Calu3 (cell line): Measurements from ENCODE around the gene GNG8. TPM values are rescaled to one million over a fixed set of nuclear protein-coding genes. Genes with fewer than 3 reads are reported as not detected.

Source experiments
- BruUV-seq: library from RNA; stranded (reverse); fragments of 400-500 nt; replicated peaks from 2 replicates; lab custom pipeline; 2021; lab: Mats Ljungman, UMichigan
- CTCF ChIA-PET: fragments of 300-600 bp; sonication (Branson Sonifier 250); formaldehyde crosslinking; loops from one replicate; lab custom pipeline; 2022; ENCODE audit warnings: antibody characterized with exemption; lab: Charles Lee
- DNase-seq: peaks from one replicate; pipeline ENCODE4 v3.0.0; 2022
- H3K27ac Mint-ChIP-seq: one replicate; pipeline ENCODE4 v1.8.0; 2022; ENCODE audit warnings: mixed read lengths; ENCODE audit not compliant: unreplicated experiment
- H3K27me3 Mint-ChIP-seq: one replicate; pipeline ENCODE4 v1.8.0; 2022; ENCODE audit warnings: mixed read lengths; ENCODE audit not compliant: unreplicated experiment
- H3K36me3 Mint-ChIP-seq: one replicate; pipeline ENCODE4 v1.8.0; 2022; ENCODE audit warnings: mild to moderate bottlenecking, moderate library complexity, mixed read lengths; ENCODE audit not compliant: insufficient read depth, unreplicated experiment
- H3K4me1 Mint-ChIP-seq: one replicate; pipeline ENCODE4 v1.8.0; 2022; ENCODE audit warnings: mild to moderate bottlenecking, low read depth, mixed read lengths; ENCODE audit not compliant: unreplicated experiment
- H3K4me3 Mint-ChIP-seq: one replicate; pipeline ENCODE4 v1.8.0; 2022; ENCODE audit warnings: mild to moderate bottlenecking, low read depth, moderate library complexity, mixed read lengths; ENCODE audit not compliant: unreplicated experiment
- H3K9me3 Mint-ChIP-seq: one replicate; pipeline ENCODE4 v1.8.0; 2022; ENCODE audit warnings: low read depth, mixed read lengths; ENCODE audit not compliant: unreplicated experiment
- CTCF ChIP-seq: fragments of 200-600 bp; IDR thresholded peaks from one replicate; pipeline ENCODE4 v1.8.0; 2022; ENCODE audit warnings: antibody characterized with exemption; ENCODE audit not compliant: unreplicated experiment
- intact Hi-C: fragments of 100-400 bp; cut with micrococcal nuclease; formaldehyde crosslinking; loops from one replicate; pipeline ENCODE4 v1.10.0; 2022; ENCODE audit not compliant: unreplicated experiment
- total RNA-seq: library from RNA; stranded (reverse); gene quantifications from 2 replicates; pipeline ENCODE4 v1.2.3, GENCODE V29; 2022

Gene GNG8
- total RNA-seq, 1 experiment from 2014 or later: not detected

GRCh38 chr19:46591254-46591653 is 44.7 kb downstream of the GNG8 start:
- H3K27ac Mint-ChIP-seq: no peak overlapping the region
- no peaks in the 10 kb centered on the region for H3K27me3 Mint-ChIP-seq
- H3K9me3 Mint-ChIP-seq: no peaks in the 10 kb centered on the region
- H3K36me3 Mint-ChIP-seq: no peaks in the 10 kb centered on the region
- TF ChIP-seq CTCF: no peak
- intact Hi-C loops: no loop called here
- H3K4me1 Mint-ChIP-seq: no peaks in the 10 kb centered on the region
- no peak overlapping the region for H3K4me3 Mint-ChIP-seq
- CTCF ChIA-PET: no interaction called here
- DNase-seq: no peak
- no TSS peak for BruUV-seq

- Mint-ChIP-seq H3K4me3 (no peak overlapping the region), H3K9me3 (no peaks in the 10 kb centered on the region), H3K27me3 (no peaks in the 10 kb centered on the region), H3K27ac (no peak overlapping the region), H3K4me1 (no peaks in the 10 kb centered on the region), H3K36me3 (no peaks in the 10 kb centered on the region)
- TF ChIP-seq CTCF: no peak
- DNase-seq: no peak
- intact Hi-C loops: no loop called here
- CTCF ChIA-PET: no interaction called here
- BruUV-seq: no TSS peak
Observed at GRCh38 chr19:46587861-46588260, 48.1 kb downstream of the GNG8 start.

GRCh38 chr19:46586294-46586693 is 49.7 kb downstream of the GNG8 start:
- H3K36me3 Mint-ChIP-seq: no peaks in the 10 kb centered on the region
- CTCF ChIA-PET: no interaction called here
- H3K9me3 Mint-ChIP-seq: no peaks in the 10 kb centered on the region
- H3K4me1 Mint-ChIP-seq: no peaks in the 10 kb centered on the region
- no peak for DNase-seq
- H3K4me3 Mint-ChIP-seq: no peak overlapping the region
- H3K27ac Mint-ChIP-seq: no peak overlapping the region
- peaks cover under 1% of the 10 kb centered on the region for H3K27me3 Mint-ChIP-seq
- BruUV-seq: no TSS peak
- TF ChIP-seq CTCF: no peak
- intact Hi-C loops: no loop called here

- Mint-ChIP-seq H3K36me3 (no peaks in the 10 kb centered on the region), H3K27ac (no peak overlapping the region), H3K9me3 (no peaks in the 10 kb centered on the region), H3K4me1 (no peaks in the 10 kb centered on the region), H3K27me3 (peaks cover 8% of the 10 kb centered on the region), H3K4me3 (no peak overlapping the region)
- CTCF ChIA-PET: interaction anchor here (0.7 kb wide), 1 partner anchor 359 kb away, joined by 4 read pairs; no protein-coding TSS in a partner anchor
- TF ChIP-seq CTCF: no peak
- BruUV-seq: no TSS peak
- no peak for DNase-seq
- intact Hi-C loops: no loop called here
Observed at GRCh38 chr19:46585539-46585938, 50.5 kb downstream of the GNG8 start.

Other genes with a start within 250 kb of the GNG8 start
- not detected in 2 replicates for gene CCDC8, start 222.6 kb downstream of the GNG8 start, total RNA-seq
- not detected in 2 replicates for gene PNMA8C, start 207.3 kb downstream of the GNG8 start, total RNA-seq
- 0.49 and 0.61 TPM in 2 replicates for gene PNMA8A, start 164.6 kb downstream of the GNG8 start, total RNA-seq
- gene PNMA8B, start 140.3 kb downstream of the GNG8 start, total RNA-seq: not detected in 2 replicates
- gene CALM3, start 34.9 kb downstream of the GNG8 start, total RNA-seq: 182 and 220 TPM in 2 replicates
- not detected in 2 replicates for gene PTGIR, start 11.1 kb downstream of the GNG8 start, total RNA-seq
- gene DACT3, start 25.0 kb upstream of the GNG8 start, total RNA-seq: not detected in 2 replicates
- gene PRKD2, start 80.9 kb upstream of the GNG8 start, total RNA-seq: 98.3 and 110 TPM in 2 replicates
- gene FKRP, start 109.9 kb upstream of the GNG8 start, total RNA-seq: 33.7 and 35.0 TPM in 2 replicates
- 149 and 151 TPM in 2 replicates for gene STRN4, start 110.2 kb upstream of the GNG8 start, total RNA-seq
- 237 and 250 TPM in 2 replicates for gene SLC1A5, start 152.4 kb upstream of the GNG8 start, total RNA-seq
- gene AP2S1, start 214.6 kb upstream of the GNG8 start, total RNA-seq: 180 and 184 TPM in 2 replicates
- gene ARHGAP35, start 224.8 kb upstream of the GNG8 start, total RNA-seq: 84.8 and 87.8 TPM in 2 replicates